ENCODE data around the gene TTC24. TPM values are rescaled to one million over a fixed set of nuclear protein-coding genes. Genes with fewer than 3 reads are reported as not detected.
A peak's percentile ranks its signal among the peaks of the same experiment; 100 is the strongest.

TTC24 gene
- polyA plus RNA-seq, 3 donors: 0.14 to 0.31 TPM; not detected in 1

- intact Hi-C loops (cut with micrococcal nuclease): no loop called here
- no peak for DNase-seq
- Histone ChIP-seq H3K4me2 (replicated peaks; ENCODE audit: extremely low read depth, low read length, poor library complexity, severe bottlenecking) (no peak overlapping the region), H3K4me1 (ENCODE audit: control insufficient read depth in 1 of 2, insufficient read depth in 2 of 2, low read length in 2 of 2) (no peaks in the 10 kb centered on the region), H3K27me3 (ENCODE audit: control insufficient read depth in 2 of 2, insufficient read depth in 2 of 2, low read length in 2 of 2) (no peaks in the 10 kb centered on the region), H3K4me3 (replicated peaks in 1 of 3; ENCODE audit: low read depth in 2 of 3, low read length in 3 of 3) (no peak overlapping the region), H3K9ac (ENCODE audit: insufficient read depth, low read length, poor library complexity, severe bottlenecking) (no peak overlapping the region), H3K79me2 (ENCODE audit: insufficient read depth, low read length) (no peaks in the 10 kb centered on the region), H3K27ac (ENCODE audit: low read depth in 1 of 2, low read length in 2 of 2) (peak overlapping the region in 1 of 2 donors; percentile 11), H2AFZ (ENCODE audit: insufficient read depth, low read depth, low read length, poor library complexity, severe bottlenecking) (no peak overlapping the region), H4K20me1 (ENCODE audit: insufficient read depth, low read length) (no peaks in the 10 kb centered on the region), H3K36me3 (replicated peaks in 1 of 2; ENCODE audit: control insufficient read depth in 1 of 2, insufficient read depth in 2 of 2, low read length in 2 of 2) (peaks cover 34 to 74% of the 10 kb centered on the region in 2 donors), H3K9me3 (replicated peaks in 1 of 2; ENCODE audit: control insufficient read depth in 1 of 2, insufficient read depth in 1 of 2, low read length in 2 of 2) (no peaks in the 10 kb centered on the region)
- Mint-ChIP-seq H3K36me3 (peaks cover 32 to 56% of the 10 kb centered on the region in 2 donors), H3K4me3 (no peak overlapping the region), H3K27ac (peak overlapping the region in 2 of 7 donors; percentile 13 to 63), H3K4me1 (peaks cover 3% of the 10 kb centered on the region), H3K9me3 (no peaks in the 10 kb centered on the region), H3K27me3 (ENCODE audit: low read depth in 3 of 3) (peaks cover 0 to 3% (median 1%) of the 10 kb centered on the region in 3 donors)
- TF ChIP-seq CTCF (IDR thresholded peaks at IDR 0.05): no peak
- WGBS (ENCODE audit: insufficient coverage): 100% methylated on average over 1 of the region's 5 CpGs
These were observed 18.8 kb upstream of the TTC24 start for GRCh38 chr1:156560585-156561163.

- H3K27me3 Mint-ChIP-seq (ENCODE audit: low read depth in 3 of 3): peaks cover 0 to 3% (median 3%) of the 10 kb centered on the region in 3 donors
- peaks cover 39 to 70% of the 10 kb centered on the region in 2 donors for H3K36me3 Mint-ChIP-seq
- H3K27ac ChIP-seq (ENCODE audit: low read depth in 1 of 2, low read length in 2 of 2): no peak overlapping the region
- no peak for DNase-seq
- H3K79me2 ChIP-seq (ENCODE audit: insufficient read depth, low read length): peaks cover 12% of the 10 kb centered on the region
- H2AFZ ChIP-seq (ENCODE audit: insufficient read depth, low read depth, low read length, poor library complexity, severe bottlenecking): no peak overlapping the region
- peak overlapping the region in 1 of 7 donors; percentile 6 for H3K27ac Mint-ChIP-seq
- WGBS (ENCODE audit: insufficient coverage): no CpG with 5 or more reads among the region's 2 CpGs
- H3K4me1 ChIP-seq (ENCODE audit: control insufficient read depth in 1 of 2, insufficient read depth in 2 of 2, low read length in 2 of 2): peaks cover 0 to under 1% of the 10 kb centered on the region in 2 donors
- H3K9me3 ChIP-seq (replicated peaks in 1 of 2; ENCODE audit: control insufficient read depth in 1 of 2, insufficient read depth in 1 of 2, low read length in 2 of 2): no peaks in the 10 kb centered on the region
- H3K27me3 ChIP-seq (ENCODE audit: control insufficient read depth in 2 of 2, insufficient read depth in 2 of 2, low read length in 2 of 2): no peaks in the 10 kb centered on the region
- no peaks in the 10 kb centered on the region for H4K20me1 ChIP-seq (ENCODE audit: insufficient read depth, low read length)
- no peak overlapping the region for H3K4me3 Mint-ChIP-seq
- H3K36me3 ChIP-seq (replicated peaks in 1 of 2; ENCODE audit: control insufficient read depth in 1 of 2, insufficient read depth in 2 of 2, low read length in 2 of 2): peaks cover 24 to 75% of the 10 kb centered on the region in 2 donors
- no peak overlapping the region for H3K4me3 ChIP-seq (replicated peaks in 1 of 3; ENCODE audit: low read depth in 2 of 3, low read length in 3 of 3)
- no peak overlapping the region for H3K9ac ChIP-seq (ENCODE audit: insufficient read depth, low read length, poor library complexity, severe bottlenecking)
- H3K4me2 ChIP-seq (replicated peaks; ENCODE audit: extremely low read depth, low read length, poor library complexity, severe bottlenecking): no peak overlapping the region
- intact Hi-C loops (cut with micrococcal nuclease): loop anchor here in 1 of 2 donors (5.0 kb wide), 1 partner anchor 38 kb away; no protein-coding TSS in a partner anchor
- H3K4me1 Mint-ChIP-seq: peaks cover 3% of the 10 kb centered on the region
- H3K9me3 Mint-ChIP-seq: peaks cover 0 to under 1% (median 0%) of the 10 kb centered on the region in 7 donors
- no peak for TF ChIP-seq CTCF (IDR thresholded peaks at IDR 0.05)
These were observed 14.0 kb upstream of the TTC24 start for GRCh38 chr1:156565519-156565918.
